GF-D8 (cell line): Measurements from ENCODE around the gene RBMY1J.
"Not testable (repeated sequence)": the region's sequence is repeated elsewhere in the genome, so short reads cannot be mapped to it uniquely, and the experiment has no call there.

Experiments
- DNase-seq: peaks from one replicate; lab custom pipeline; 2025; lab: John Stamatoyannopoulos, UW

RBMY1J gene

DNA sequence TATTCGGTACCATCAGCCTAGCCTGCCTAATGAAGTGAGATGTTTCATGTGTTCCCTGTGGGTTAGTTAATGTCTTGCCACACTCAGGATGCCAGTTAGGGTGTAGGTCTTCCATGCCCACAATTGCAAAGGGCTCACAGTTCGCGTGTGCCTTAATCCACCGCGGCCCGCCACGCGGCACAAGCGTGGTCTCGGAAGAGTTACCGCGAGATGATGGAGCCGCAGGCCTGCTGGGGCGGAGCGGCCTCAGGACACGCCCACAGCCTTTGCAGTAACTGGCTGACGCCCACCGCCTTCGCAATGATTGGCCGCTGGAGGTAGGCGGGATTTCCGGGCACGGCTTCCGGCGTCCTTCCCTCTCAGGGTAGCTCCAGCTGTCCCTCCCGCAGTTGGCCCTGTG lies at the start of gene RBMY1J:
TSS of gene RBMY1J (plus strand) at position 301 of the 400 bp plus-strand sequence. CDS start 2,038 bp downstream, outside the sequence.
- DNase-seq, result not testable (repeated sequence)

DNA sequence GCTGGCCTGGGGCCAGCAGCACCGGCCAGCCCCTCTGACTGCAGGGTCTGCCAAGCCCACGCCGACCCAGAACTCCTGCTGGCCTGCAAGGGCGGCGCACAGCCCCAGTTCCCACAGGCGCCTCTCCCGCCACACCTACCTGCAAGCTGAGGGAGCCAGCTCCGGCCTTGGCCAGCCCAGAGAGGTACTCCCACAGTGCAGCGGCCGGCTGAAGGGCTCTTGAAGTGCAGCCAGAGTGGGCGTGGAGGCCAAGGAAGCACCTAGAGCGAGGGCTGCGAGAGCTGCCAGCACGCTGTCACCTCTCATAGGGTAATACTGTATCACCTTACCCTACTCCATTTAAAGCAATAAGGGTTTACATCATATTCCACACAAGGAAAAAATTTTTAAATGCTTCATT lies 35.8 kb upstream of the RBMY1J start:
- DNase-seq, result no peak

DNA sequence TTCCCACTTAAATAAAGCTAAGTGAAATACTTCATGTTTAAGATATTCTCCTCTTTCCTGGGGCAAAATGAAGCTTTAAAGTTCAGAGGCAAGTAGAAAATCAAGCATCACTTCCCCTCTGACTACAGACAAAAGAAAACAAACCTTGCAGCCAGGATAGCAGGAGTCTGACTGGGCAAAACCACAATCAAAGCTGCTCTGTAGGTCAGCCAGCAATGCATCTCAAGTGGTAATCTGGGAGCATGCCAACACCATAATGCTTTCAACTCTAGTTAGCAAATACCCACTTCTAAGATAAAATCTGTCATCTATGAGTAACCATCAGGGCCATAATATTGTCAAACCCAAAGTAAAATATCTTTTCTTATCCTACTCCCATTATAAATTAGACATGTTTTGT lies 32.6 kb upstream of the RBMY1J start:
- no peak for DNase-seq

DNA sequence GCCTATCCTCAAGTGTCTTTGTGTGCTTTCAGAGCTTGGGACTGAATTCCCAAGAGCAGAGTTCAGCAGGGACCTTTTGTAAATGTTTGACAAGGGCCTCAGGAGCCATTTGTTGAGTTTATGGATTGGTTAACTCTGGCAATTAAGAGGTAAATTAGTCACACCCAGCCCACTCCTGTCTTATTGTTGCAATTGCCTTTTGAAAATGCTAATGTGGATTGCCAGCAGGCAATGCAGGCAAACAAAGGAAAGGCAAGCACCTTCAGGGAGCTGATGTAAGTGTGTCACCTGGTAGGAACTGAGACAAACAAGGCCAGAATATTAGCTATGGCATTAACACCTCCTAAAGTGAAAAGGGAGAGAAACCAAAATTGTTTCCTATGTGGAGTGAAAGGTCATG lies 29.7 kb upstream of the RBMY1J start:
- DNase-seq, result no peak

DNA sequence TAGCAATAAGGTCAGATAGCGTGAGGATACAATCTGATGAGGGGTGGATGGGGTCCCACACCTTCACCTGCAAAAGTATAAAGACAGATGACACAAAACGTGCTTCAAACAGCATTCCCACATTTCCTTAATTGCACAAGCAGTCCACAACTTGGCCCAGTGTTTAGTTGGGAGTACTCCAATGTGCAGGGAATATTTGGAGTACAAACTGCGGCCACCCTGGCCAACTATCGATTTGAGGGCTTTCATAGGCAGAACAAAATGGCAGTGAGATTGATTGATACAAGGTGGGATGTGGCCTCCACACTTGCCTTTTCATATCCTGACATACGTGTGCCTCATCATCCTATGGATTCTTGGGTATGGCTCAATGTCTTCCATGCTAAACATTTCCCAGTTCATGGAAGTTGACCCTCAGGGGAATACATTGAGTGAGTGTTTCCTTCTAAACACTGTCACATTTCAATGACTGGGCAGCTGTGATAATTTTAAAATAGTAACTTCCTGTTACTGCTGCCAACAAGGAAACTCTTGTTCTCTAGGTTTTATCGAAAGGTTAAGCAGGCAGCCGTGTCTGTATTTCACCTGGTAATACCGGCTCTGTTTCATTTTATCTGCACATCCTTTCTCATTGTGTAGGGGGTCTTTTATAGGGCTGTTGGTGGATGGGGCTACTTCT lies 41.6 kb downstream of the RBMY1J start:
- DNase-seq, result not testable (repeated sequence)

DNA sequence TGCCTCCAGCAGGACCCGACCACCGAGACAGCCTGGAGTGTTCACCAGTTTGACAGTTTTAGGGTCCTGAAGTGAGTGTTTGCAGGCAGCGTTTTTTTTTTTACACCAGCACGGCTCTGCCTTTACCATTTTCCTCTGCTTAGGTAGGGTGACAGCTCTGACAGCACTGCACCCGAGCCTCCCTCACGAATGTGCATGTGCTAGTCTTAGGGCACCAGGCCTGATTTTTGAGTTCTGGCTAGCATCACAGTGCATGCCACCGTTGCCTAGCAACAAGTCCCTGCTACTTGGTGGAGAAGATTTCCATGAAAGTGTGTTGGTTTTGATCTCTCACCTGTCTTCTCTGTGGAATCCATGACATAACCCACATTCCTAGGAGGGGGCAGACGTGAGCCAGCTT lies 52.3 kb downstream of the RBMY1J start:
- DNase-seq, result not testable (repeated sequence)

DNA sequence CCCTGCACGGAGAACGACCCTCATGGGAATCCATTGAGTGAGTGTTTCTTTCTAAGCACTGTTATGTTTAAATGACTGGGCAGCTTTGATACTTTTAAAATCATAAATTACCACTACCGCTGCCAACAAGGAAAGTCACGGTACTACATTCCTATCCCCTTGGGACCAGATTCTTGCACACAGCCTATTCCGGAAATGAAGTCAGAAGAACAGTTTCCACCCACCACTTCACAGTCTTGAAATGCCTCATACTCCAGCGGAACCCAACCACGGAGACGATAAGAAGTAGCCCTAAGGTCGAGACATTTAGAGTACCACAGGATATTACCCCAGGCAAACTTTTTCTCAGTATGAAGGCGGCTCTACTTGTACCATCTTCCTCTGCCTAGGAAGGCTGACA lies 58.8 kb downstream of the RBMY1J start:
- DNase-seq, result not testable (repeated sequence)
